GM19035 (cell line): ENCODE results near the gene RPL11.
A peak's percentile ranks its signal among the peaks of the same experiment; 100 is the strongest.
"Not testable (repeated sequence)": the region's sequence is repeated elsewhere in the genome, so short reads cannot be mapped to it uniquely, and the experiment has no call there.

Source experiments
- ATAC-seq: cut with Tn5 transposase; IDR thresholded peaks from one replicate; pipeline ENCODE4 v1.9.1; 2021; ENCODE audit not compliant: unreplicated experiment

The RPL11 gene

DNA sequence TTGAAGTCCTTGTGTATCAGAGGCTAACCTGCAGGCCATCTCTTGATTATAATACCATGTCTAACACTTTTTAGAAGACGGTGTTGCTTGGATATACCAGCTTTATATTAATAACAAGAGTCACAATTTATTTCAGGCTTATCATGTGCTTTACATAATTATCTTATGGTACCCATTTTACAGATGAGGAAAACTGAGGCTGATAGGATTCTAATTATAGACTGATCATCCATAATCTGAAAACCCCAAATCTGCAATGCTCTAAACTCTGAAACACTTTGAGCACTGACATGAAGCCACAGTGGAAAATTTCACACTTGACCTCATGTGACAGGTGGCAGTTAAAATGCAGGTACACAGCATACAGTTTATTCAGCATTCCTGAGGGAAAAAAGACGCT lies 7.2 kb upstream of the RPL11 start:
- ATAC-seq: no peak

- ATAC-seq: not testable (repeated sequence)
These were observed 6.4 kb upstream of the RPL11 start for GRCh38 chr1:23685197-23685596.

- ATAC-seq: not testable (repeated sequence)
These were observed 3.9 kb upstream of the RPL11 start for GRCh38 chr1:23687680-23688079.

DNA sequence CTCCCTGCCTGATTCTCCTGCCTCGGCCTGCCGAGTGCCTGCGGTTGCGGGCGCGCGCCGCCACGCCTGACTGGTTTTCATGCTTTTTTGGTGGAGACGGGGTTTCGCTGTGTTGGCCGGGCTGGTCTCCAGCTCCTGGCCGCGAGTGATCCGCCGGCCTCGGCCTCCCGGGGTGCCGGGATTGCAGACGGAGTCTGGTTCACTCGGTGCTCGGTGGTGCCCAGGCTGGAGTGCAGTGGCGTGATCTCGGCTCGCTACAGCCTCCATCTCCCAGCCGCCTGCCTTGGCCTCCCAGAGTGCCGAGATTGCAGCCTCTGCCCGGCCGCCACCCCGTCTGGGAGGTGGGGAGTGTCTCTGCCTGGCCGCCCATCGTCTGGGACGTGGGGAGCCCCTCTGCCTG lies 3.3 kb upstream of the RPL11 start:
- ATAC-seq: not testable (repeated sequence)

DNA sequence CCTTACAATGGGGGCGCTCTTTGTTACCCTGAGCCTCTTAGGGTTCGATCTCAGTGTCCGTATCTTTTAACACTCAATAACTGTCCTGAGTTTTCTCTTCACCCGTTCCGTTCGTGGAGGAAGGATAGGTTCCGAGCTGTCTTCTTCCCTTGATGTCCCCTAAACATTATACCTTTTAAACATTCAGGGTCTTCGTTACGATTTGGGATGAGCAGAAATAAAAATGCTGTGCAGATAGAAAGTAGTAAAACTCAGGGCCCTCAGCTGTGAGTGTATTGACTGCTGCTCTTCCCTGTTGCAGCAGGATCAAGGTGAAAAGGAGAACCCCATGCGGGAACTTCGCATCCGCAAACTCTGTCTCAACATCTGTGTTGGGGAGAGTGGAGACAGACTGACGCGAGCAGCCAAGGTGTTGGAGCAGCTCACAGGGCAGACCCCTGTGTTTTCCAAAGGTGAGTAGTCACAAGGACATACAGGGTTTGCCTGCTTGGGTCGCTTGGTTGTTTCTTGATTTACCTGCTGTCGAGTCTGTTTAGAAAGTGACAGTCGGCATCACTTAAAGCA lies 784 bp downstream of the RPL11 start:
- ATAC-seq: no peak

DNA sequence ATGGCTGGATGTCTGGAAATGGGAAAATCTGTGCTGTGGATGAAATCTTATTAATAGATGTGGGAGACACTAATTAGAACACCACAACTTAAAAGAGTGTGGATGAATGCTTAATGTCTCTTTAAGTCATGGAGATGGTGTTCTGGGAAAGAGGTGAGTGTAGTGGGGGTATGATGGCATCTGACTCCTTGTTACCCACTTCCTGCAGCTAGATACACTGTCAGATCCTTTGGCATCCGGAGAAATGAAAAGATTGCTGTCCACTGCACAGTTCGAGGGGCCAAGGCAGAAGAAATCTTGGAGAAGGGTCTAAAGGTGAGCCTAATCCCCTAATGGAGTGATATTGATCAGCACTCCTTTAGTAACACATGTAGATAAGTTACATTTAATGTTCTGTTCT lies 2.0 kb downstream of the RPL11 start:
- no peak for ATAC-seq

DNA sequence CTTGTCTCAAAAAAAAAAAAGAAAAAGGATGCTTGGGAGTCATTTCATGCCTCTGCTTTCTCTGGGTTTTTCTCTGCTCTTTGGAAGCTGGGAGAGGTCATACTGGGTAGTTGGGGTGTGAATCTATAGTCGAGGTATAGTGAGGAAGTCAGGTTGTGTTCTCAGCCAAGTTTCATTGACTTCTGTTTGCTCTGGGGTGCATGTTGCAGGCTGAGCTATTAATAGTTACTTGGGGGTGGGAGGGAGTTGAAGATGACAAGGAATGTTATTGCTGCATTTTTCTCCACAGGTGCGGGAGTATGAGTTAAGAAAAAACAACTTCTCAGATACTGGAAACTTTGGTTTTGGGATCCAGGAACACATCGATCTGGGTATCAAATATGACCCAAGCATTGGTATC lies 2.8 kb downstream of the RPL11 start:
- ATAC-seq: no peak

DNA sequence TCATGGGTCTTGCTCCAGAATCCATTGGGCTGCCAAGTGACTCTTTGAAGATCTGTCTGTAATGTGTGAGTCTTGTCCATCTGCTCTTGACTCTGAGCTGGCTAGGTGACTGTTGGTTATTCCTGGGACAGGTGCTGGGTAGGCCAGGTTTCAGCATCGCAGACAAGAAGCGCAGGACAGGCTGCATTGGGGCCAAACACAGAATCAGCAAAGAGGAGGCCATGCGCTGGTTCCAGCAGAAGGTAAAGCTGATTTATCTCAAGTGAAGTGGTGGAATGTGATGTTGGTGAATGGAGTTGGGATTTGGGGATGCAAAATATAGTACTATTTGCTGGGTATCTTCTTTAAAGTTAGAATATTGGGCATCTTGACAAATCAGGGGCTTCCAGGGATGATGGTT lies 4.1 kb downstream of the RPL11 start:
- ATAC-seq: no peak

DNA sequence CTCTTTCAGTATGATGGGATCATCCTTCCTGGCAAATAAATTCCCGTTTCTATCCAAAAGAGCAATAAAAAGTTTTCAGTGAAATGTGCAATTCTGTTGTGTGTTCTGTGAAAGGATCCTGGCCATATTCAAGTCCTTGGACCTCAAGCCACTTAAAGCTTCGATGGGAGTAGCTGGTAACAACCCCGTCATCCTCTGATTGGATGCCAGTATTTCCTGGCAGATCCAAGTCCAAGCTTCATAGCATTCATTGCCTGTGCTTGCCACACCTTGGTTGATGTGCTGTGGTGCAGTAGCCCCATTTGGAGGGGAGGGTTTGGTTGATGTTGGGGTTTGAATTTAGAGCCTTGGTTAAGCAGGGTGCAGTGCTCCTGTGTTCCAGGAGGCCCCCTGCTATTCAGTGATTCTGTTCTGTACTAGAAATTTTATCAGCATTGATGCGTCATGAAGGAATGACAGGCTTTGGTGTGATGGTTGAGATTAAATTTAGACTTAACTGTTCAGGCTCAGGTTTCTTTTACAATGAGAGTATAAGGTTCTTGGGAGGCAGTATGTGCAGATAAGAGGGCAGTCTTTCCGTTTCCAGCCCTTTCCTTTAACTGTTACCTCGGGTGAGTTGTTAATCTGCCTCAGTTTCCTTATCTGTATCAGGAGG lies 4.9 kb downstream of the RPL11 start:
- ATAC-seq: no peak

DNA sequence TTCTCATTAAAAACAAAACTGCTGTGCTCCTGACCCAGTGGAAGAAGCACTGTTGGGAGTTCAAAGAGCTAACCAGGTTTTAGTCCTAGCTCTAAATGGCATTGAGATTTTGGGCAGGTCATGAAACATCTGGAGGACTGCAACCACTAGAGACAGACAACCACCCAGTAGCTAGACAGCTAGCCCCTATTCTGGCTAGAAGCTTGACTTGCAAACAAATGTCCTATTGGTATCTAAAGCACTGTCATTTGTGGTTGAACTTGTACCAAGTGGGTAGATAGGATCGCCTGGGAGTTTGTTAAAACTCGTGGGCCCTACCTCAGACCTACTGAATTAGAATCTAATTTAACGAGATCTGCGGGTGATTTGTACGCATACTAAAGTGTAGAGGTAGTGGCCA lies 6.9 kb downstream of the RPL11 start:
- ATAC-seq: no peak

DNA sequence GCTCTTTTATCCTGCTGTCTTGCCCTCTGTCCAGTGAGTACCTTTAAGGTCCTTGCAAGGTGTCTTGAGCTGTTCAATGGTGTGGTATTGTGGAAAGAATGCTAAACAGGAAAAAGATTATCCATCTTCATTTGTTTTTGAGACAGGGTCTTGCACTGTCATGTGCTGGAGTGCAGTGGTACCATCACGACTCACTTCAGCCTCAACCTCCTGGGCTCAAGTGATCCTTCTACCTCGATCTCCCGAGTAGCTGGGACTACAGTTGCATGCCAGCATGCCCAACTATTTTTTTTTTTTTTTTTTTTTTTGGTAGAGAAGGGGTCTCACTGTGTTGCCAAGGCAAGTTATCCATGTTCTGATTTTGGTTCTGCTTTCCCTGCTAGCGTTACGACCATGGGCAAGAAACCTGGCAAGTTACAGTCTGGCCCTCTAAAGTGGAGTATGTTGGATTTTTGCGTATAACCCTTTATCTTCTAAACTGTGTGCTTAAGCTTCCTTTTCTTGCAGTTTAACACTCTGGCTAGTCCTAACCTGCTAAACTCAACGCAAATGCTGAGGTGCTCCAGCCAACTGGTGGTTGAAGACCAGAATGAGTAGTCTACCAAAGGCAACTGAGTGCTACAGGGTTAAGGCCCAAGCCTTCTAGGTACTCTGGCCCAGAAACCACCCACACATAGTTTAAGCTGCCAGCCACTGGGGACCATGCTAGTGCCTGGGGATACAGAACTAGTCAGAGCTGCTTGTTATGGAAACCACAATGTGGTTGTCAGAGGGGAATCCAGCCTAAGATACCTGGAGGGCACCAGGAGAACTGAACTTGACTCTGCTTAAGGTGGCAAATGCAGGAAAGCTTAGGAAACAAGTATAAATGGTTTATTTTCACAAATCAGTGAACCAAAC lies 7.9 kb downstream of the RPL11 start:
- ATAC-seq: no peak

DNA sequence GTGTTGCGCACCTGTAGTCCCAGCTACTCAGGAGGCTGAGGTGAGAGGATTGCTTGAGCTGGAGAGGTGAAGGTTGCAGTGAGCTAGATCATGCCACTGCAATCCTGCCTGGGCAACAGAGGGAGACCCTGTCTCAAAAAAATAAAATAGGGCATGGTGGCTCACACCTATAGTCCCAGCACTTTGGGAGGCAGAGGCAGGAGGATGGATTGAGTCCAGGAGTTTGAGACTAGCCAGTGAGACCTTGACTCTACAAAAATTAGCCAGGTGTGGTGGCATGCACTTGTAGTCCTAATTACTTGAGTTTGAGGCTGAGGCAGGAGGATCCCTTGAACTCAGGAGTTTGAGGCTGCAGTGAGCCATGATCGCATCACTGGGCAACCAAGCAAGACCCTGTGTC lies 9.7 kb downstream of the RPL11 start:
- ATAC-seq: no peak

DNA sequence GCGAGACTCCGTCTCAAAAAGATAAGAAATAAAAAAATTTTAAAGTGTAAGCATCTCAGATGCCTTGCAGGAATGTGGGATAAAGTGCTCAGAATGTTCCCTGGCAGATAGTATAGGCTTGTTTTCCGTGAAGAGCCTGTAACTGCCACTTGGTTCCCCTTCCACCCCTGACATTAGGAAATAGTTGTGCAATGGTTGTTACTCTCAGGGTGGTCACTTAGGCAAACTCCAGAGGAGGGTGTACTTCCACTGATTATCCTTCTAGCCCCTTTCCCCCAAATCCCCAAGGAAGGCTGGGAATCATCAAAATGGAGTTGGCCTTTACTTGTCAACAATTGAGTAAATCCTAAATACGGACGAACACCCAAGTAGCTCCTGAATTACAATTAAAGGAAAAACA lies 10.4 kb downstream of the RPL11 start:
- no peak for ATAC-seq

GRCh38 chr1:23704834-23705495 lies 13.4 kb downstream of the RPL11 start:
- ATAC-seq: no peak

DNA sequence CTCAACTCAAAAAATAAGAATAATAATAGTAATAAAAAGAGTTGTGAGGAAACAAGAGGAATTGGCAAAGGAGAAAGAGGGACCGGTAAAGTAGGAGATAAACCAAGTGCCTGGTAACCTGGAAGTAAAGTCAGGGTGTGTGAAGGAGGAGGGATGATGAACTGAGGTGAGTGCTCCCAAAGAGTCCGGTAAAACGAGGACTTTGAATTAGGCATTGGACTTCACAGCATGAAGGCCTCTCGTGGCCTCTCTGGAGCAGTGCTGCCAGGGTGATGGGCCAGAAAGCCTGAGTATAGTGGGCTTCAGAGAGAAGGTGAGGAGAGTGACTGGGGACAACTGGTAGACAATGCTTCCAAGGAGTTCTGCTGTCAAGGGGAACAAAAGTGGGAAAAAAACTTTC lies 17.6 kb downstream of the RPL11 start:
- ATAC-seq: no peak

- ATAC-seq: no peak
These were observed 26.9 kb downstream of the RPL11 start for GRCh38 chr1:23718482-23718881.

DNA sequence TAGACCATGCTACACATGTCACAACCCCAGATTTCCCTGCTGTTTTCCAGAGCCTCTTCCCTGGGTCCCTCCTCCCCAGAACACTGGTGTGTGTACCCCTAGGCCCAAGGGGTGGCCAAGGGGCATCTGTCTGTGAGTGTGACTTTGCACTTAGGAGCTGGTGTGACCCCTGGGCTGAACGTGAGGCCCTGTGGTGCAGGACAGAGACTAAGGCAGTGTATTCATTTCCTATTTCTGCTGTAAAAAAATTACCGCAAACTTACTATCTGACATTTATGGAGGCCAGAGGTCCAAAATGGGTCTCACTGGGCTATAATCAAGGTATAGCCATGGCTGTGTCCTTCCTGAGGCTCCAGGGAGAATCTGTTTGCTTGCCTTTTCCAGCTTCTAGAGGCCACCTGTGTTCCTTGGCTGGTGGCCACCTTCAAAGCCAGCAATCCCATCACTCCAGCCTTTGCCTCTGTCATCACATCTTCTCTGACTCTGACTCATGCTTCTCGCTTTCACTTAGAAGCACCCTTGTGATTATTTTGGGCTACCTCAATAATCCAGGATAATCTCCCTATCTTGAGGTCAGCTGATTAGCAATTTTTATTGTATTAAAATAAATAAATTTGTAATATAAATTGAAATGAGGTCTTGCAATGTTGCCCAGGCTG lies 27.7 kb downstream of the RPL11 start:
- no peak for ATAC-seq

DNA sequence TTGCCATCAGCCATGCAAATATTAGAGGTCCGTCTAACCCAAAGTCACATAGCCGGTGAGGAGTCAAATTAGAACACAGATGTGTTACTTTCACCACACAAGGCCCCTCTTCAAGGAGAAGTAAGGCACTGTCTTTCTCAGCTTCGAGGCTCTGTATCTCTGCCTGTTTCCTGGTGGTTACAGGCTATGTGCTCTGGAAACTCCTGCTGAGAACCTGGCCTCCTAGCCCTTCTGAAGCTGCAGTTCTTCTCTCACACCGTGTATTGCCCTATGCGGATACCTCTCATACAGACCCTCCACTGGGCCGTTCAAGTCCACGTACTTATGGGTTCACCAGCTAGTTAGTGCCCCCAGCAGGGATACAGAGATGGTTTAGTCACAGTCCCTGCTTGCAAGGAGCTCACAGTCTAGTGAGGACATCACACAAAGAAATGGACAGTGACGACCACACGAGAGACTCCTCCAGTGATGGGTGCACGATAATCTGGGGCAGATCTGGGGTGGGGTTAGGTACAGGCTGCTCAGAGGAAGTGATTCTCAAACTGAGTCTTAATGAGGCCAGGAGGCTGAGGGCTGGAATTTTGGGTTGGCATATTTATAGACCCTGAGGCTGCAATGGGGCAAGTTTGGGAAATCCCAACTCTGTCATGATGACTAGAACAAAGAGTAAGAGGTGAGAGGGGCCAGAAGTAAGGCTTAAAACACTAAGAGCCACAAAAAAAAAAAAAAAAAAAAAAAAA lies 28.8 kb downstream of the RPL11 start:
- peak; percentile 67 for ATAC-seq

DNA sequence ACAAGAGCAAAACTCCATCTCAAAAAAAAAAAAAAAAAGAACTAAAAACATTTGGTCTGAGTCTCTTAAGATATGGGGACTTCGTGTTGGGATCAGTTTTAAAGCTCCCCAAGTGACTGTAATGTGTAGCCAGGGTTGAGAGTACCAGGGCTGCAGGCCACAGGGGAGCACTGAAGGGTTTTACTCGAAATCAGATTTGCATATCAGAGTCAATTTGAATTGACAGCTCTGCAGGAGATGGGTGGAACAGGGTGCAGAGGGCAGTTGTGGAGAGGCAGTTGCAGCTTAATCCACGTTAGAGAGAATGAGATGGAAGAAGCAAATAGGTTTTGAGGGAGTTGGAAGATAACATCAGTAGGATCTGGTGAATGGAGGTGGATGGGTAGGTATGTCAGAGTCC lies 31.0 kb downstream of the RPL11 start:
- ATAC-seq: peak; percentile 34

- no peak for ATAC-seq
These were observed 35.1 kb downstream of the RPL11 start for GRCh38 chr1:23726686-23727085.
